T-helper 9 cell (primary cell): ENCODE measurements around the gene ASCL5.

ENCODE experiments used
- DNase-seq: peaks from one replicate; pipeline ENCODE4 v3.0.0-alpha.2; 2020

The ASCL5 gene

GRCh38 chr1:201153474-201154388, 26.7 kb upstream of the ASCL5 start:
- no peak for DNase-seq

DNA sequence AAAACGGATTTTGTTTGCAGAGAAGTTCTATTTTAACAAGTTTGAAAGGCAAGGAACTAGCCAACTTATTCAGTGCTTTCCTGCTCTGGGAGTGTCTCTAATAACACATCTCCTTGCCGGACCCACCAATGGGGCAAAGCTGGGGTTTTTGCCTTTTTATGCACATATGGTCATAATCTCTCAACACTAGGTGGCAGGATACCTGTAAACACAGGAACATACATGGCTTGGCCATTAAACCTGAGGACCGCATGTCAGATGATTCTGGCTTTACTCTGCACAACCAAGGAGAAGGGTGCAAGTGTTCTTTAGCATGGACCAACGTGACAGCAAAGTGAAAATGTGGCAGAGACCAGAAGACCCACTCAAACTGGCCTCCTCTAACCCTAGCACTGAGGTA, 22.4 kb upstream of the ASCL5 start:
- DNase-seq = no peak

GRCh38 chr1:201147396-201148015, 20.5 kb upstream of the ASCL5 start:
- DNase-seq = no peak

DNA sequence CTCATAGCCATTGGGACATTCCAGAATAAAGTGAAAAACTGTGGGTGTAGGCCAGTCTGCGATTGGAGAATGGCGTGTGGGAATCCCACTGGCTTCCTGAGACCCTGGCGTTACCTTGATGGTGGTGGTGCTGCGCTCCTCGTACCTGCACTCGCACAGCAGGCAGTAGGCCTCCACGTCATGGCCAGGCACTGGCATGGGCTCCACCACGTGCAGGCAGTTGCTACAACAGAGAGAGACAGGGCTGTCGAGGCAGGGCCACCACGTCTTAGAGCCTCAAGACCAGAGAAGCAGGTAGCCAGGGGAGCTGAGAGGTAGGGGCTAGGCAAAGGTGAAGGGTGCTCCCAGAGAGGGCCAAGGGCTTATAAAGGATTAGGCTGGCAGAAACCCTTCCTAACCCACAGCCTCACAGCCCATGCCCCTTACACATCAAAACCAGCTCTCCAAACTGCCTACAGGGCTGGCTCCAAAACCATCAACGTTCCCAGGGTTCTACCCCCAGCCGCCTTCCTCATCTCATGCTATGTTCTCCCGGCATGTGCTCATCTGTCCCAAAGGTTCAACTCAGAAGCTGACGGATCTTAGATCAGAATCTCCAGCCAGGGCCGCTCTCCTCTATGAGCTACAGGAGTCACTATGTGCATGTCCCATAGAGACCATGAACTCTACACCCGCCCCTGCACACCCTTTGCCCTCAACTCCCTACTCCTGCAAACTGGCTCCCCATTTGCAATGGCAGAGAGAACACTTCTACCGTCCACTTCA, 19.8 kb upstream of the ASCL5 start:
- no peak for DNase-seq

DNA sequence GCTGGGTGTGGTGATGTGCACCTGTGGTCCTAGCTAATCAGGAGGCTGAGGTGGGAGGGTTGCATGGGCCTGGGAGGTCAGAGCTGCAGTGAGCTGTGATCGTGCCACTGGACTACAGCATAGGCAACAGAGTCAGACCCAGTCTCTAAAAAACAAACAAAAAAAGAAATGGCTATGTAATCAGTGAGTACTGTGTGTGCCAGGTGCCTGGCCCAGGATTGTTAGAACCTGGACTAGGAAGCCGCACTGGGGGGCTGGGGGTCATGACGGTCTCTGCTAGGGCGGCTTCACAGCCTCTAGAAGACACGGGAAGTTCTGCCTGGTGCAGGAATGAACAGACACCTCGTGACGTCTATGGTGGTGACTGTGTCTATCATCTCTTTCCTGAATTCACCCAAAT, 18.8 kb upstream of the ASCL5 start:
- no peak for DNase-seq

DNA sequence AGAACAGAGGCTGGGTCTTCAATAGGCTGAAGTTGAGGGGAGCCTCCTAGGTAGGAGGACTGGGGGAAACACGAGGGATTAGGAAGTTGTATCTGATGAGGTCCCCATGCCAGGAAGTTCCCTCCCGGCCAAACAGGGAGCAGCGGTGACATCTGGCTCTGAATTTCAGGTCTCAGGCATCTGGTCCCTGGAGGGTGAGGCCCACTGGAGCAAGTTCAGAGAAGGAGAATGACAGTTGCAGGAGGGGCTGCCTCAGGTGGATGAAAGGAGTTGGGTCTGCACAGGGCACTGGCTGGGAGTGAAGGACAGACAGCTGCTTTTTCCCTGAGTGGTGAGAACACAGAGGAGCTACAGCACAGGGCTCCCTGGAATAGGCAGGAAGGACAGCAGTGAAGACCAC, 18.1 kb upstream of the ASCL5 start:
- DNase-seq = no peak

GRCh38 chr1:201144701-201145100, 17.7 kb upstream of the ASCL5 start:
- DNase-seq = no peak

GRCh38 chr1:201143726-201144635, 17.0 kb upstream of the ASCL5 start:
- no peak for DNase-seq

GRCh38 chr1:201142849-201143725, 16.1 kb upstream of the ASCL5 start:
- DNase-seq = no peak

GRCh38 chr1:201142011-201142848, 15.2 kb upstream of the ASCL5 start:
- no peak for DNase-seq

- no peak for DNase-seq
Observed at GRCh38 chr1:201141418-201141817, 14.4 kb upstream of the ASCL5 start.

DNA sequence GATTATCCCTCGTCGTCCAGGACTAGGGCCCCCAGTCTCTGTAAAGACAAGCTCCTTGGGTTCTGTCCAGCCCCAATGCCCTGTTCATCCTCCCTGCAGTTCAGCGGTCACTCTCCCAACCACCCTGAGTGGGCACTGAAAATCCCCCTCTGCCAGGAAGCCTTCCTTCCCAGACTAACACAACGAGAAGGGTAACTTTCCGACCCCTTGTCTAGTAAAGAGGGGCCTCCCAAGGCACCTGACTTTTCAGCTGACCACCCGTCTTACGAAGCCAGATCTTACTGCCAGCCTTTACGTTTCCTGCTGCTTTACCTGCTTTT, 13.9 kb upstream of the ASCL5 start:
- DNase-seq = no peak

GRCh38 chr1:201140235-201140940, 13.4 kb upstream of the ASCL5 start:
- DNase-seq = no peak

GRCh38 chr1:201139756-201140155, 12.8 kb upstream of the ASCL5 start:
- DNase-seq = no peak

GRCh38 chr1:201139306-201139705, 12.3 kb upstream of the ASCL5 start:
- no peak for DNase-seq

DNA sequence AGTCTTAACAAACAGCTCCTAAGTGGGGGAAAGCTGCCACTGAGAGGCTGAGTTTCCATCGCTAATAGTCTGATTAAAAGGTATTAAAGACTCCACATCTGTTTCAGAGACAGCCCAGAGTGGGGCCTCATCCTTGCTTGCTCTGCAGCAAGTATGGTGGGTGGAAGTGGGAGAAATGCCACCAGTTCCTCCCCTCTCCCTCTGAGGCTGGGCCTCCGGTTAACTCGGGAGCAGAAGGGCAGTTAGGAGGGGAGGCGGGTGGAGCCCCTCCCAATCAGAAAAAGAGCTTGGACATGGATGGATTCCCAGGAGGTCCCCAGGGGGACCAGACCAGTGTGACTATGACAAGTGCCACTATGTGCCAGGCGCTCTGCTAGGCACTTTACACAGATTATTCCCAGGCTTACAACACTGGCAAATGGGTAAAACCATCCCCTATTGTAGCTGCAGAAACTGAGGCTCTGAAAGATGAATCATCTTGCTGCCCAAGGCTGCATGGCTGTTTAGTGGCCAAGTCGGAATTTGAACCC, 11.4 kb upstream of the ASCL5 start:
- DNase-seq = no peak

DNA sequence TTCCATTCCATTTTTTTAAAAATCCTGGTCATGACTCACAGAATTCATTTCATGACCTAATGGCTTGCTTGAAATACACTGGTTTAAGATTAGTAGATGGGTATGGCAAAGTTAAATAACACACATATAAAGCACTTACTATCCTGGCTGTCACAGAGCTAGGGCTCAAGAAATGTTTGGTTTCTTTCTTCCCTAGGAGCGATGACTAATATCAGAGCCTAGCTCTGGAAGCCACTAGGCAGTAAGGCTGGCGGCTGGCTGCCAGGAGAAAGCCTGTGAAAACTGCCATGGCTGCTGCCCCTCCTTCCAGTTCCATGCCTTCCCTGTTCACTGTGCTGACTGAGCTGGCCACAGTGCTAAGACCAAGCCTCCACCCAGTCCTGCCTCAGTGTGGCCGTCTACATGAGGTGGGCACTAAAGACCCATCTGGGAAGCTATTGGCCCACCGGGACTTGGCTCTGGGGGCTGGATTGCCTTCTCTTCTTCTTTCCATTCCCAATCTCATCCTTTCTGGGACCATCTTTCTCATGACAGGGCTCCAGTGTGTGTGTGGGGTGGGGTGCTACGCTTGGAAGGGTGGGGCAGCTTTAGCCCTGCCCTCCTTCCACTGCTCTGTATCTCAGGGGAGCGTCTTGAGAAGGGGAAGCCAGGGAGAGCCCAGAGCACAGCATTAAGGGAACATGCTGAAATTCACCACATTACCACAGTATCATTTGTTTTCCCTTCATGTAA, 10.8 kb upstream of the ASCL5 start:
- DNase-seq = no peak

GRCh38 chr1:201137024-201137392, 10.0 kb upstream of the ASCL5 start:
- no peak for DNase-seq
